WTC11 (cell line): ENCODE data around the gene SELENOK. TPM values are rescaled to one million over a fixed set of nuclear protein-coding genes. Genes with fewer than 3 reads are reported as not detected.

ENCODE experiments used
- ATAC-seq: fragments of 200-7000 bp; cut with Tn5 transposase; 2 replicates; pipeline ENCODE4 v1.10.0; 2021; ENCODE audit warnings: mild to moderate bottlenecking, moderate library complexity
- CTCF ChIA-PET: fragments of 300-600 bp; sonication (Branson Sonifier 250); formaldehyde crosslinking; loops from one replicate; lab custom pipeline; 2021; ENCODE audit warnings: antibody characterized with exemption; lab: Charles Lee
- POLR2A ChIA-PET: fragments of 350-600 bp; sonication (Branson Sonifier 250); formaldehyde crosslinking; loops from one replicate; lab custom pipeline; 2021; ENCODE audit warnings: antibody characterized with exemption; lab: Charles Lee
- DNase-seq: peaks from one replicate; pipeline ENCODE4 v3.0.0; 2021; ENCODE audit warnings: low spot score
- H3K27ac Mint-ChIP-seq: 2 replicates; pipeline ENCODE4 v1.8.0; 2021; ENCODE audit warnings: mixed read lengths
- H3K27me3 Mint-ChIP-seq: 2 replicates; pipeline ENCODE4 v1.8.0; 2021; ENCODE audit warnings: low read depth, mild to moderate bottlenecking, moderate library complexity, mixed read lengths
- H3K36me3 Mint-ChIP-seq: 2 replicates; pipeline ENCODE4 v1.8.0; 2021; ENCODE audit warnings: mixed read lengths
- H3K4me1 Mint-ChIP-seq: 2 replicates; pipeline ENCODE4 v1.8.0; 2022; ENCODE audit warnings: mixed read lengths
- H3K4me3 Mint-ChIP-seq: 2 replicates; pipeline ENCODE4 v1.8.0; 2021; ENCODE audit warnings: mild to moderate bottlenecking, moderate library complexity, mixed read lengths
- H3K9me3 Mint-ChIP-seq: 2 replicates; pipeline ENCODE4 v1.8.0; 2021; ENCODE audit warnings: mixed read lengths
- AFF4 ChIP-seq: sonication (generic); formaldehyde crosslinking; IDR thresholded peaks from 2 replicates; pipeline ENCODE4 v1.8.1; 2023; ENCODE audit warnings: mild to moderate bottlenecking, missing genetic modification reagents, borderline replicate concordance
- CREM ChIP-seq: sonication (generic); formaldehyde crosslinking; IDR thresholded peaks from 2 replicates; pipeline ENCODE4 v1.8.1; 2022; ENCODE audit warnings: mild to moderate bottlenecking, missing genetic modification reagents, moderate library complexity
- ELF4 ChIP-seq: sonication (generic); formaldehyde crosslinking; IDR thresholded peaks from 2 replicates; pipeline ENCODE4 v1.8.1; 2022; ENCODE audit warnings: low read depth, mild to moderate bottlenecking, moderate library complexity, missing genetic modification reagents
- ESRRA ChIP-seq: sonication (generic); formaldehyde crosslinking; IDR thresholded peaks from 2 replicates; pipeline ENCODE4 v1.8.1; 2022; ENCODE audit warnings: mild to moderate bottlenecking, missing genetic modification reagents, borderline replicate concordance
- FOXP1 ChIP-seq: sonication (generic); formaldehyde crosslinking; IDR thresholded peaks from 2 replicates; pipeline ENCODE4 v1.8.0; 2022; ENCODE audit warnings: missing genetic modification reagents, mild to moderate bottlenecking, moderate library complexity, borderline replicate concordance
- FOXP4 ChIP-seq: sonication (generic); formaldehyde crosslinking; IDR thresholded peaks from 2 replicates; pipeline ENCODE4 v1.8.0; 2022; ENCODE audit warnings: mild to moderate bottlenecking, missing genetic modification reagents
- JAZF1 ChIP-seq: fragments of 250-450 bp; sonication (Bioruptor Pico); IDR thresholded peaks from 2 replicates; pipeline ENCODE4 v1.9.0; 2021; ENCODE audit warnings: moderate library complexity, mild to moderate bottlenecking, inconsistent platforms
- KAT7 ChIP-seq: sonication (generic); formaldehyde crosslinking; IDR thresholded peaks from 2 replicates; pipeline ENCODE4 v1.8.1; 2023; ENCODE audit warnings: missing genetic modification reagents, mild to moderate bottlenecking, borderline replicate concordance
- MAX ChIP-seq: sonication (generic); formaldehyde crosslinking; IDR thresholded peaks from 2 replicates; pipeline ENCODE4 v1.8.0; 2022; ENCODE audit warnings: mild to moderate bottlenecking, missing genetic modification reagents
- MYBL2 ChIP-seq: sonication (generic); formaldehyde crosslinking; IDR thresholded peaks from 2 replicates; pipeline ENCODE4 v1.8.1; 2023; ENCODE audit warnings: mild to moderate bottlenecking, moderate library complexity, missing genetic modification reagents
- NFATC4 ChIP-seq: fragments of 250-450 bp; sonication (Bioruptor Pico); IDR thresholded peaks from 2 replicates; pipeline ENCODE4 v1.9.0; 2021; ENCODE audit warnings: mild to moderate bottlenecking
- NFYB ChIP-seq: sonication (generic); formaldehyde crosslinking; conservative IDR thresholded peaks from 2 replicates; pipeline ENCODE4 v1.8.0; 2022; ENCODE audit warnings: low read depth, missing genetic modification reagents
- PREB ChIP-seq: sonication (generic); formaldehyde crosslinking; IDR thresholded peaks from 2 replicates; pipeline ENCODE4 v1.8.1; 2022; ENCODE audit warnings: mild to moderate bottlenecking, missing genetic modification reagents, moderate library complexity, borderline replicate concordance
- USF1 ChIP-seq: sonication (generic); formaldehyde crosslinking; IDR thresholded peaks from 2 replicates; pipeline ENCODE4 v1.8.0; 2022; ENCODE audit warnings: mild to moderate bottlenecking, missing genetic modification reagents
- USF2 ChIP-seq: sonication (generic); formaldehyde crosslinking; IDR thresholded peaks from 2 replicates; pipeline ENCODE4 v1.8.1; 2023; ENCODE audit warnings: mild to moderate bottlenecking, missing genetic modification reagents, moderate library complexity
- ZNF138 ChIP-seq: sonication (generic); formaldehyde crosslinking; conservative IDR thresholded peaks from 2 replicates; pipeline ENCODE4 v1.8.1; 2022; ENCODE audit warnings: mild to moderate bottlenecking, moderate library complexity, missing genetic modification reagents
- total RNA-seq: library from RNA; stranded (reverse); gene quantifications from 3 replicates; pipeline ENCODE4 v1.2.3, GENCODE V29; 2021

The SELENOK gene
- total RNA-seq, 1 experiment from 2014 or later: 38.7 TPM

- ATAC-seq (no peak), DNase-seq (no peak)
- H3K4me1 Mint-ChIP-seq: peaks cover 13% of the 10 kb centered on the region
- H3K27me3 Mint-ChIP-seq: no peaks in the 10 kb centered on the region
- no peak overlapping the region for H3K27ac Mint-ChIP-seq
- CTCF ChIA-PET: no interaction called here
- H3K36me3 Mint-ChIP-seq: peaks cover 52% of the 10 kb centered on the region
- peak overlapping the region; percentile 99 for H3K4me3 Mint-ChIP-seq
- H3K9me3 Mint-ChIP-seq: no peaks in the 10 kb centered on the region
- POLR2A ChIA-PET: interaction anchor here (1.7 kb wide), 1 partner anchor 11 kb away, joined by 6 read pairs; the partner anchor contains the start of gene SELENOK
- TF ChIP-seq FOXP4 (CRISPR knock-in tag): no peak
- no peak for TF ChIP-seq NFATC4 (CRISPR knock-in tag)
- TF ChIP-seq NFYB (CRISPR knock-in tag): no peak
- TF ChIP-seq ESRRA (CRISPR knock-in tag): no peak
- no peak for TF ChIP-seq USF2 (CRISPR knock-in tag)
- TF ChIP-seq USF1 (CRISPR knock-in tag): no peak
- TF ChIP-seq AFF4 (CRISPR knock-in tag): no peak
- TF ChIP-seq FOXP1: no peak
- no peak for TF ChIP-seq KAT7 (CRISPR knock-in tag)
- no peak for TF ChIP-seq CREM (CRISPR knock-in tag)
- no peak for TF ChIP-seq PREB (CRISPR knock-in tag)
- no peak for TF ChIP-seq JAZF1 (CRISPR knock-in tag)
- no peak for TF ChIP-seq ELF4
- TF ChIP-seq MYBL2: no peak
- TF ChIP-seq ZNF138 (CRISPR knock-in tag): no peak
- no peak for TF ChIP-seq MAX (CRISPR knock-in tag)
Observed at GRCh38 chr3:53880396-53881345, 11.0 kb downstream of the SELENOK start.
